ENCODE results near the gene EZH1. TPM values are rescaled to one million over a fixed set of nuclear protein-coding genes. Genes with fewer than 3 reads are reported as not detected.

Gene EZH1
- total RNA-seq, 4 donors from 2014 or later = 31.5 to 89.5 (median 44.5) TPM

DNA sequence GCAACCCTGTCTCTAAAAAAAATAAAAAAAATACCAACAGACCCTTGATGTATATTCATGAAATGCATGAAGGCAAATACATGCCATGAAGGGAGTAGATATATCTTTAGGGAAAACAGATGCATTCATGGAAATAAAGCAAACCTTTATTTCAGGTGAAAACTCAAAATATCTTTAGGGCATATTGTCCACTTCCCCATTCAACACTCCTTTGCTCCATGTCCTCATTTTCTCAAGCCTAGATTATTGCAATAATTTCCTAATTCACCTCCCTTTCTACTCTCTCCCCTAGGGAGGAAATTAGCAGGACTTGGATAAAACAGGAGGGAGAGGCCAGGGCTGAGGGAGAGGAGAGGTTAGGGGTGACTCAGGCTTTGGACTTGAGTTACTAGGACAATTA, 22.7 kb upstream of the EZH1 start:
- no peak for DNase-seq
- TF ChIP-seq, protein P1, sequence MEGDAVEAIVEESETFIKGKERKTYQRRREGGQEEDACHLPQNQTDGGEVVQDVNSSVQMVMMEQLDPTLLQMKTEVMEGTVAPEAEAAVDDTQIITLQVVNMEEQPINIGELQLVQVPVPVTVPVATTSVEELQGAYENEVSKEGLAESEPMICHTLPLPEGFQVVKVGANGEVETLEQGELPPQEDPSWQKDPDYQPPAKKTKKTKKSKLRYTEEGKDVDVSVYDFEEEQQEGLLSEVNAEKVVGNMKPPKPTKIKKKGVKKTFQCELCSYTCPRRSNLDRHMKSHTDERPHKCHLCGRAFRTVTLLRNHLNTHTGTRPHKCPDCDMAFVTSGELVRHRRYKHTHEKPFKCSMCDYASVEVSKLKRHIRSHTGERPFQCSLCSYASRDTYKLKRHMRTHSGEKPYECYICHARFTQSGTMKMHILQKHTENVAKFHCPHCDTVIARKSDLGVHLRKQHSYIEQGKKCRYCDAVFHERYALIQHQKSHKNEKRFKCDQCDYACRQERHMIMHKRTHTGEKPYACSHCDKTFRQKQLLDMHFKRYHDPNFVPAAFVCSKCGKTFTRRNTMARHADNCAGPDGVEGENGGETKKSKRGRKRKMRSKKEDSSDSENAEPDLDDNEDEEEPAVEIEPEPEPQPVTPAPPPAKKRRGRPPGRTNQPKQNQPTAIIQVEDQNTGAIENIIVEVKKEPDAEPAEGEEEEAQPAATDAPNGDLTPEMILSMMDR (IDR thresholded peaks at IDR 0.05) = no peak
- no peak for TF ChIP-seq POLR2A (IDR thresholded peaks at IDR 0.05)
- intact Hi-C loops (cut with DNase I; ENCODE audit: low total_unique reads) = loop anchor here (10.0 kb wide), 1 partner anchor 183 kb away; no protein-coding TSS in a partner anchor
- Histone ChIP-seq H3K36me3 (no peaks in the 10 kb centered on the region), H3K27ac (no peak overlapping the region), H3K9me3 (no peaks in the 10 kb centered on the region), H3K4me3 (no peak overlapping the region), H3K27me3 (no peaks in the 10 kb centered on the region), H3K4me1 (no peaks in the 10 kb centered on the region)

GRCh38 chr17:42766124-42766523, 21.3 kb upstream of the EZH1 start:
- DNase-seq = no peak
- Histone ChIP-seq H3K27ac (no peak overlapping the region), H3K27me3 (peaks cover 0 to 3% of the 10 kb centered on the region in 2 donors), H3K9me3 (no peaks in the 10 kb centered on the region), H3K4me1 (peaks cover 0 to 7% of the 10 kb centered on the region in 2 donors), H3K4me3 (no peak overlapping the region), H3K36me3 (no peaks in the 10 kb centered on the region)
- intact Hi-C loops (cut with DNase I; ENCODE audit: low total_unique reads) = loop anchor here (10.0 kb wide), 1 partner anchor 181 kb away; no protein-coding TSS in a partner anchor
- TF ChIP-seq, protein P1 (IDR thresholded peaks at IDR 0.05) = no peak
- TF ChIP-seq POLR2A (IDR thresholded peaks at IDR 0.05) = no peak

DNA sequence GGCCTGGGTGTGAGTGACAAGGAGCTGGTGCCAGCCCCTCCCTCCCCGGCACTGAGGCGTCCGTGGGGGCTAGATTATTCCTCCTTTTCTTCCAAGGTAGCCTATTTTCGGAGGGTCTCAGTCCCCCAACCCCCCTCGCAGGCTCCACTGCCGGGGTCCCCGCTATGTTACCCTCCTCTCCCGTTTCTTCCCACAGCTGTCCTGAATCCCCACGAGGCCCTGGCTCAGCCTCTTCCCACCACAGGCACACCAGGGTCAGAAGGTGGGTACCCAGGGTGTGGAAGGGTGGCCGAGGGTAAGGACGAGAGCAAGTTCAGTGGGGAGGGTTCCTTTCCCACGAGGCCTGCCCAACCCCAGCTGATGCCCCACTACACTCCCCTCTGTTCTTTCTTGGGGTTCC, 16.8 kb upstream of the EZH1 start:
- no peaks in the 10 kb centered on the region for H3K9me3 ChIP-seq
- no peak for DNase-seq
- H3K36me3 ChIP-seq = no peaks in the 10 kb centered on the region
- peaks cover 0 to 3% of the 10 kb centered on the region in 2 donors for H3K27me3 ChIP-seq
- intact Hi-C loops (cut with DNase I; ENCODE audit: low total_unique reads) = loop anchor here (10.0 kb wide), 1 partner anchor 177 kb away; no protein-coding TSS in a partner anchor
- peak overlapping the region; percentile 25 to 45 for H3K4me3 ChIP-seq
- no peak for TF ChIP-seq POLR2A (IDR thresholded peaks at IDR 0.05)
- TF ChIP-seq, protein P1 (IDR thresholded peaks at IDR 0.05) = no peak
- peak overlapping the region; percentile 63 to 82 for H3K27ac ChIP-seq
- peaks cover 0 to 12% of the 10 kb centered on the region in 2 donors for H3K4me1 ChIP-seq

GRCh38 chr17:42760652-42761581, 16.1 kb upstream of the EZH1 start, which contains the start of gene RAMP2:
TSS of gene RAMP2 (plus strand) at chr17:42761227. CDS start at chr17:42761262, 35 bp downstream.
- intact Hi-C loops (cut with DNase I; ENCODE audit: low total_unique reads) = loop anchor here (10.0 kb wide), 1 partner anchor 176 kb away; no protein-coding TSS in a partner anchor
- no peak for DNase-seq
- peaks cover 0 to 3% of the 10 kb centered on the region in 2 donors for H3K27me3 ChIP-seq
- peak within 1 kb of the TSS; percentile 63 to 82 for H3K27ac ChIP-seq
- TF ChIP-seq POLR2A (IDR thresholded peaks at IDR 0.05) = no peak
- TF ChIP-seq, protein P1 (IDR thresholded peaks at IDR 0.05) = no peak
- H3K36me3 ChIP-seq = no peaks in the 10 kb centered on the region
- no peaks in the 10 kb centered on the region for H3K9me3 ChIP-seq
- H3K4me3 ChIP-seq = peak within 1 kb of the TSS; percentile 25 to 45
- peaks cover 0 to 12% of the 10 kb centered on the region in 2 donors for H3K4me1 ChIP-seq

Measured in uterus (tissue), 4 donors.